Inflammatory macrophage treated with lipopolysaccharide for 4 hours (primary cell): ENCODE data around the gene QSER1.
"Not testable (repeated sequence)": the region's sequence is repeated elsewhere in the genome, so short reads cannot be mapped to it uniquely, and the experiment has no call there.

ENCODE experiments used
- DNase-seq: peaks from one replicate; pipeline ENCODE4 v3.0.0-alpha.2; 2020

QSER1 gene

DNA sequence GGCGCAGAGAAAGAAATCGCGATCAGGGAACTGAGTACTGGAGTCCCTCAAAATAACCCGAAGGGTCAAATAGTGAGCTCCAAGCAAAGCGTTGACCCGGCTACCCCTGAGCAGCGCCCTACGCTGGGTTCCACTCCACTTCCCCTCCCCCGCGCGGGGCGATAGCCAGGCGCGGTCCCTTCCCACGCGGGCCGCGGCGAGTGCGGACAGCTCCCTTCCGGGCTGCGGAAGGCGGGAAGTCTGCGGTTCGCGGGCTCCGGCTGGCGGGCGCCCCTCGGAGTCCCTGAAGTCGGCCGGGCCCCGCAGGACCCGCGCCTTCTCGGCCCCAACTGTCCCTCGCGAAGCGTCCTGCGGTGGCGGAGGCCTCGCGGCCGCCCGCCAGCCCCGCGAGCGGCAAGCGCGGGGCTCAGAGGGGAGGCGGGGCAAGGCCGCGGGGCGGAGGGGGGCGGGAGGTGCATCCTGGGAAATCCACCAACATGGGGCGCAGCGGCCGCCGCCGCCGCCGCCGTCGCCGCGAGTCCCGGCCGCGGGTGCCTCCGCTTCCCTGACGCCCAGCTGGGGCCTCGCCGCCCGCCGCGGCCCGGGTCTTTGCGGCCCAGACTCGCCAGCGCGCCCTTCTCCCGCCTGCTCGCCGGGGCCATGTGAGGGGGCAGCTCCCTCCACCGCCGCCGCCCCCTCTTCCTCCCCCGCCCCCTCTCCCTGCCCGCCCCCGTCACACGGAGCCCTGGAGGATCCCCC lies at the start of gene QSER1:
QSER1 (plus strand) TSS at position 457 of the 738 bp plus-strand sequence. CDS start 315 bp downstream, outside the sequence.
- DNase-seq = peak; percentile 70

DNA sequence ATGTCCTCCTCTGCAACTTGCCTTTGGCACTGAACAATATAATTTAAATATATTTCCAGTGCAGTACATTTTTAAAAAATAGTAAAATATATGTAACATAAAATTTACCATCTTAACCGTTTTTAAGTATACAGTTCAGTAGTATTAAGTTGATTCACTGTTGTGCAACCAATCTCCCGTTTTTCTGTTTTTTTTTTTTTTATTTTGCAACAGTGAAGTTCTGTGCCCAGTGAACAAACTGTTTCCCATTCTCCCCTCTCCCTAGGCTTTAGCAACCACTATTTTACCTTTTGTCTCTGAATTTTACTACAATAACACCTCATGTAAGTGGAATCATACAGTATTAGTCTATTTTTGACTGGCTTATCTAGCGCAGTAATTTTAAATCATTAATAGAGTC lies 49.1 kb upstream of the QSER1 start:
- no peak for DNase-seq

DNA sequence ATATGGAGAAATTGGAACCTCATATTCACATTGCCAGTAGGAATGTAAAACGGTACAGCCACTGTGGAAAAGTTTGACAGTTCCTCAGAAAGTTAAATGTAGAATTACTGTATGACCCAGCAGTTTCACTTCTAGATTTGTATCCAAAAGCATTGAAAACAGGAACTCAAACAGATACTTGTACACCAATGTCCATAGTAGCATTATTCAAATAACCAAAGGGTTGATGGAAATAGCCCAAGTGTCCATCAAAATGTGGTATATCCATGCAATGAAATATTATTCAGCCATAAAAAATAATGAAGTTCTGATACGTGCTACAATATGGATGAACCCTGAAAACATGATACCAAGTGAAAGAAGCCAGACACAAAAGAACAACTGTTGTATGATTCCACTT lies 45.1 kb upstream of the QSER1 start:
- peak; percentile 80 for DNase-seq

DNA sequence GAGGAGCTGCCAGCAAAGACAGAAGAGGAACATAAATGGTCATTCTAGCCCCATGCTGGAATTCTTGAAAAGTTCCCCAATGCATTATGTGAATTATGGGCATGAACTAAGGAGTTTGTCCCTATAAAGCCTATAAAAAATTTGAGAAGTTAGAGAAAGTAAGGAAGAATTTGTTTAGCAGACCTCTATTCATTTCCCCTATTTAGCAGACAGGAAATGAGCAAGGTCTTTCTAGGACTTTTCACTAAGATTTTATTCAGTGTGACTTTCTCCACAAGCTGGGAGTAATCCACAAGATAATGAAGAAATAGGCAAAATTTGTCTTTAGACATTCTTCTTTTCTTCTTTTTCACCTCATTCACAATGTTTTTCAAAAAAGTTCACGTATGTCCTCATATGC lies 42.9 kb upstream of the QSER1 start:
- peak; percentile 56 for DNase-seq

DNA sequence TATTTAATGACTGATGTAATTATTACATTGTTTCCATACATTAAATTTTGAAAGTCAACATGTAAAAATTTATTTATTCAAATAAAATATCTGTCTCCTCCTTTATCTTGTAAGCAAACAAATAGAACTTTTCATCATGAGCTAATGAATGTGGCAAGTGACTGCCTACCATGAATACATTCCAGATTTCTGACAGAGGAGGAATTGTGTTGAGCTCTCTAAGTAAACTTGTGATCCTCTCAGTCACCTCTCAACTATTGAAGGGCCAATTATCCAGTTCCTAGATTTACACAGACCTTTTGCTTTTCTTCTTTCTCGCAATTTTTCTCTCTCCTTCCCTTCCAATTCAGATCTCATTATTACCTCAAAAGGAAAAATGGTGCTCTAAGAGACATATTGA lies 41.4 kb upstream of the QSER1 start:
- no peak for DNase-seq

DNA sequence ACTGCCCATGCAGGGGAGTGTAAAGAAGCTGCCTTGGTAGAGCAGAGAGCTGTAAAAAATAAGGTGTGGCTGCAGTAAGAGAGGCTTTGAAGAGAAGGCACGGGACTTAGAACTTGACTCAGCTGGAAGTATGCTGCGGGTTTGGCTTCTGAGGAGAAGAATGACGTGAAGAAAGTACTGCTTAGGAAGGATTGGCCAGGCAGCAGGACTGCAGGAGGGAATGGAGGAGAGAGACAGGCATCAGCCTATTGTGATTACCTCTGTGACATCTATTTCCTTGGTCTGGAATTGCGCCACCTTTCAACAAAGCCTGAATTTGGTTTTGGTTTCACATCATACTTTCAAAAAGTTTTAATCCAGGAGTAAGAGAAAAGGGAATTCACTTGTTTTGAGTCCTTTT lies 40.4 kb upstream of the QSER1 start:
- DNase-seq = peak; percentile 71

DNA sequence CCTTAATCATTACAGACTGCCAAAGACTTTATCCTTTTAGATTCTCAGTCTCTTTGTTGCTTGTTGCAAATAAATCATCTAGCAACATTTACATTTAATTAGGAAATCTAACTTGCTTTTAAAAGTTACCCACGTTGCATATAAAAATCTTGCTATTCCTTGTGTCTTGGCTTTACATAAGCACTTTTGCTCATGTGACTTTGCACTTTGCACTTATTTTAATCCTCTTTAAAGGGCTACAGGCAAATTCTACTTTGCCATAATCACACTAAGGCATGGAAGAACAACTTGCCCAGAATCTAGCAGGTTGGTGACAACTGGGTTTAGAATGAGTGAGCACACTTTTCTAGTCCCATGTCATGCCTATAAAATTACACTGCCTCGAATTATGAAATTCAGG lies 37.0 kb upstream of the QSER1 start:
- DNase-seq = no peak

DNA sequence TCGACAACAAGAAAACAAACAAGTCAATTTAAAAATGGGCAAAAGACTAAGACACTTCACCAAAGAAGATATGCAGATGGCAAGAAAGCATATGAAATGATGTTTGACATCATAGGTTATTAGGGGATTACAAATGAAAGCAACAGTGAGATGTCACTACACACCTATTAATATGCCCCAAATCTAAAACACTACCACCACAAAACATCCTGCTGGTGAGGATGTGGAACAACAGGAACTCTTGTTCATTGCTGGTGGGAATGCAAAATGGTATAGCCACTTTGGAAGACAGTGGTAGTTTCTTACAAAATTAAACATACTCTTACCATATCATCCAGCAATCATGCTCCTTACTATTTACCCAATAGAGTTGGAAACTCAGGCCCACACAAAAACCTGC lies 33.9 kb upstream of the QSER1 start:
- DNase-seq = no peak

DNA sequence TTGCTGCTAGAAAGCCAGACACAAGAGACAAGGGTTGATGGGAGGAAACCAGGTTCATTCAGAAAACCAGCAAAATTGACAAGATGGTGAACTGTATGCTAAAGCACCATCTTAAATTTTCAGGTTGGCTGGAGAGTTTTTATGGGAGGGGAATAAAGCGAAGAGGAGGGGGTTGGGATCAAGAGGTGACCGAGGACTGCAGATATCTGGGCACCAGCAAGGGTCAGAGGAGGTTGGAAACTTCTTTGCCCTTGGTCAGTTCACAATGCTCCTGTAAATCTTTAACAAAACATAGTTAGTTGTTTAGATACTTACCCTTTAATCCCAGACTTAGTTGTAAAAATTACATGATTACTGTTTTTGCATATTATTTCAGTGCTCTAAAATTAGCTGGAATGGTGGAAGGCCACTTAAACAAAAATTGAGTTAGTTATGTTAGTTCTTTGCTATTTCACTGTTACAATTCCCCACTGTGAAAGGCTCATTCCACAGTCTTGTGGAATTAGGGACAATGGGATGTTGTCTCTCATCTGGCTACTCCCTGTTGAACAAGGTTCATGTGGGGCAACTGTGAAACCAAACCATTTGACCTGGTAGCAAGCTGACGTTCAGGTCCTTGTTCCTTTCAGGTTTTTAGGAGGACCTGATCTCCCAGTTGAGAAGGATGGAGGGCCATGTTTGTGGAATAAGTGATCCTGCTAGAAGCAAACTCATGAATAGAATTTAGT lies 30.6 kb upstream of the QSER1 start:
- DNase-seq = no peak

DNA sequence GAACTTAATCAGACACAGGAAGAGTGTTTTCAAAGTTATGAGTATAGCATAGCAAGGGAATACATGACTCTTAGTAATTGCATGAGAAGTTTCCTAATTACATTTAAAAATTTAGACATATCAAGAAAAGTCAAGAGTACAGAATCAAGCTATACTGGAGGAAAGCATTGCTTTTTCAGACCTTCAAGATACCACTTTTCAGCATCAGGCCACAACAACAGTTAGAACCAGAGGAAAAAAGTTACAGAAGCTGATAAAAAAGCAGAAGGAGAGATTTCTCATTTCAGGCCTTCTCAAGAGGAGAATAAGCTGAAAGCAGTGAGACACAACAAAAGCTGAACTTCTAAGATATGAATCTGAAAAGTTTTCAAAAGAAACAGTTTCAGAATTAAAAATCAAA lies 28.1 kb upstream of the QSER1 start:
- no peak for DNase-seq

DNA sequence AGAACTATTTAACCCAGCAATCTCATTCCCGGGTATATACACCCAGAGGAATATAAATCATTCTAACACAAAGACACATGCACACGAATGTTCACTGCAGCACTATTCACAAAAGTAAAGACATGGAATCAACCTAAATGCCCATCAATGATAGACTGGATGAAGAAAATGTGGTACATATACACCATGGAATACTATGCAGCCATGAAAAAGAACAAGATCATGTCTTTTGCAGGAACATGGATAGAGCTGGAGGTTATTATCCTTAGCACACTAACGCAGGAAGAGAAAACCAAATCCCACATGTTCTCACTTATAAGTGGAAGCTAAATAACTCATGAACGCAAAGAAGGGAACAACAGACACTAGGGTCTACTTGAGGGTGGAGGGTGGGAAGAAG lies 23.9 kb upstream of the QSER1 start:
- not testable (repeated sequence) for DNase-seq

DNA sequence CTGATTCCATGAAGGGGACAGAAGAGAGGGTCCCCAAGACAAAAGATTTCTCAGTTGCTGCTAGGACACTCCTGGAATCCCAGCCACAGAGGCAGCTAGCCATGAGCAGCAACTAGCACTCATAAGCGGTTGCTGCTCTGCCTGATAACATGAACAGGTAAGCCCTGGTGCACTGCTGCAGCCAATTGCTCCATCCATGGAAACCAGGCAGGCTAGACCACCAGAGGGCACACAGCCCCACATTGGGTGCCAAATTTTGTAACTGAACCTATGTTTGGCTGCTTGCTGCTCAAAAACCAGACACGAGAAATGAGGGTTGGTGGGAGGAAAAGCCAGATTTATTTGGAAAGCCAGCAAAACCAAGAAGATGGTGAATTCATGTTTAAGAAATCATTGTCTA lies 21.9 kb upstream of the QSER1 start:
- no peak for DNase-seq

DNA sequence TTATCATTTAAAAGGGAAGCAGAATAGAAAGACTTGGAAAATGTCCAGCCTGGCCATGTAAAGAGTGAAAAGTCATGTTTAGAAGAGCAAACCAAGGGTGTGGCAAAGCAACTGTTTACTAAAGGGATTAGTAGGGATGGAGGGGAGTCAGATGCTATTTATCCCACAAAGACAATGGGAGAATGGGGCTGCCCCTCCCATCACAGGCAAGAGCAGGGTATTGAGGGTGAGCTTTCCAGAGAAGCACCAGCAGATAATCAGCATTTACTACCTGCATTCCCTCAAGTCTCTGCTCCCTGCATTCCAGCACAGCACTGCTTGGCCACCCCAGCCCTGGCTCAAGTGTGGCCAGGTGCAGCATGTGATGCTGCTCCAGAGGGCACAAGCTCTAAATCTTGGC lies 18.5 kb upstream of the QSER1 start:
- DNase-seq = no peak

DNA sequence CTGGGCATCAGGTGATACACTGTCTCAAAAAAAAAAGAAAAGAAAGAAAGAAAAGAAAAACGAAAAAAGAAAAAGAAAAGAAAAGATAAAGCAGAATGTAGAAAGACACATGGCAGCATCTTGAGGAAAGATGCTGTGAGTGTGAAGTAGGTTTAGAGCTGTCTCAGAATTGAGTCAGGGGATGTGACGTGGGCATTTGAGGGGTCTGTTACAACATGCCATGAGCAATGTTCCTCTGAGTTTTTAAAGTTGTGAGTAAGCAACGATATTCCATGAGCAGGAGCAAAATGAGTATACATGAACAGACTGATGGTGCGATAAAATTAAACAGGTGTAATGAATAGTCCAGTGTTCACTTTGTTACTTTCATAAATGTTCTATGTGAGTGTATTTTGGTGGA lies 11.3 kb upstream of the QSER1 start:
- no peak for DNase-seq

DNA sequence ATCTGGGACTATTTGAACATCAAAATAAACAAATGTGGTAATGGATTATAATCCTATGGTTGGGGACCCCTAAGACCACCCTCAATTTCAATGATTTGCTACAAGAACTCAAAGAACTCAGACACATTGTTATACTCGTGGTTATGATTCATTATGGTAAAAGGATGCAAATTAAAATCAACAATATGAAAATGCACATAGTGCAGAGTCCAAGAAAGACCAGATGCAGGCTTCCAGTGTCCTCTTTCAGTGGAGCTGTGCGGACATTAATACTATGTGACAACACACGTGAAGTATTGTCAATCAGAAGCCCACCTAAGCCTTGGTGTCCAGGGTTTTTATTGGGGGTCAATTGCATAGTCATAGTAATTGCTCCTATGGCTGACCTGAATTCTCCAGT lies 9.2 kb upstream of the QSER1 start:
- no peak for DNase-seq

DNA sequence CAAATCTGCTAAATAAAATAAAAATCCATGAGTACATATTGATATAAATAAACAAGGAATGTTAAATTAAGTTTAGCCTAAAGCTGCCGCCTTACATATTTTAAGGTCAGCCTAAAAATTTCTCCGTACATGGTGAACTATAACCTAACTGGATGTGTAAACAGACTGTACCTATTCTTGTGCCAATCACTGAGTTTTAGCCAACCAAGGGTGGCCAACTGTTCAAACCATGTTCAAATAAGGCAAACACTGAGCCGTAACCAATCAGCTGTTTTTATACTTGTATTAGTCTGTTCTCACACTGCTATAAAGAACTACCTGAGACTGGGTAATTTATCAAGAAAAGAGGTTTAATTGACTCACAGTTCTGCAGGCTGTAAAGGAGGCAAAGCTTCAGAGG lies 8.6 kb upstream of the QSER1 start:
- no peak for DNase-seq

DNA sequence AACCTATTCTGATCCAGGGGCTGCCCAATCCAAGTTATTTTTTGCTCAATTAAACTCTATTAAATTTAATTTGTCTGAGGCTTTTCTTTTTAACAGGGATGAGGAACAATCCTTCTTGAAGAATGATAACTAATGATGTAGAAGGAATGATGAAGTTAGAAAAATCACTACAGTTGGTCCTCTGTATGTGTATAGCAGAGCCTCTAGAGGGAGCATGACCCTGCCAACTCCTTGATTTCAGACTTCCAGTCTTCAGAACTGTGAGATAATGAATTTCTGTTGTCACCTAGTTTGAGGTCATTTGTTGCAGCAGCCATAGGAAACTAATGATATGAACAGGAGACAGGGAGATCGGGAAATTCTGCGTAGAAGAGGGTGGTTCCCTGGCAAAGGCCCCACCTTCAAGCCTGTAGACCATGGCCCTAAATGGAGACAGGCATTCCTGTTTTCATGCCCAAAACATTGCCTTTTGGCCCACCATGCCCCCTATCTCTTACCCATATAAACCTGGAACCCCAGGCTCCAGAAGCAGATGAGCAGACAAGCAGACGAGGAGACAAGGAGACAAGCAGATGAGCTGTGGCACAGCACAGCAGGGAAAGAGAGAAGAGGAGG lies 7.7 kb upstream of the QSER1 start:
- DNase-seq = peak; percentile 44

DNA sequence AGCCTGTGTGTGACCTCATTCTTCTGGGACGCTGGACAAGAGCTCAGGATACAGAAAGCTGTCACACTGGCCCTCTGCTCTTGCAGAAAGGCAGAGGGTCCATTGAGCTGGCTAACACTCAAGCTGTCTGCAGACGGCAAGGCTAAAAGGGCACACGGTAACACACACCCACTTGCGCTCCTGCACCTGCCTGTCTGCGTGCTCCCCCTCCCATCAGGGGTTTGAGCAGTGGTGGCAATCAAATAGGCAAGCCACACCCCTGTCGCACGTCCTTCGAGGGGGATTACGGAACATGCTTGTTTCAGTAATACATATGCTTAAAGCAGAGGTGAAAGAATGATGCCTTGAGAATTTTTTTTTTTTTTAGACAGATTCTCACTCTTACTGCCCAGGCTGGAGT lies 7.1 kb upstream of the QSER1 start:
- no peak for DNase-seq

DNA sequence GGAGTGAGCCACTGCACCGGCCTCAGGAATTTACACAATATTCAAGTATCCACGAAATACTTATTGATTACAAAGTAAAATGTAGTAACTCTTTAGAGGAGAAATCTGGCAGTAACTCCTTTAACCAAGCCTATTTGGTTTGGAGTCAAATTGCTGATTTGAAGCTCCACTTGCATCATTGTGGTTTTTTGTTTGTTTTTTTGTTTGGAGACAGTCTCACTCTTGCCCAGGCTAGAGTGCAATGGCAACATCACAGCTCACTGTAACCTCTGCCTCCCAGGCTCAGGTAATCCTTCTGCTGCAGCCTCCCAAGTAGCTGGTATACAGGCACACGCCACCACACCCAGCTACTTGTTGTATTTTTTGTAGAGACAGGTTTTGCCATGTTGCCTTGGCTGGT lies 6.4 kb upstream of the QSER1 start:
- no peak for DNase-seq

DNA sequence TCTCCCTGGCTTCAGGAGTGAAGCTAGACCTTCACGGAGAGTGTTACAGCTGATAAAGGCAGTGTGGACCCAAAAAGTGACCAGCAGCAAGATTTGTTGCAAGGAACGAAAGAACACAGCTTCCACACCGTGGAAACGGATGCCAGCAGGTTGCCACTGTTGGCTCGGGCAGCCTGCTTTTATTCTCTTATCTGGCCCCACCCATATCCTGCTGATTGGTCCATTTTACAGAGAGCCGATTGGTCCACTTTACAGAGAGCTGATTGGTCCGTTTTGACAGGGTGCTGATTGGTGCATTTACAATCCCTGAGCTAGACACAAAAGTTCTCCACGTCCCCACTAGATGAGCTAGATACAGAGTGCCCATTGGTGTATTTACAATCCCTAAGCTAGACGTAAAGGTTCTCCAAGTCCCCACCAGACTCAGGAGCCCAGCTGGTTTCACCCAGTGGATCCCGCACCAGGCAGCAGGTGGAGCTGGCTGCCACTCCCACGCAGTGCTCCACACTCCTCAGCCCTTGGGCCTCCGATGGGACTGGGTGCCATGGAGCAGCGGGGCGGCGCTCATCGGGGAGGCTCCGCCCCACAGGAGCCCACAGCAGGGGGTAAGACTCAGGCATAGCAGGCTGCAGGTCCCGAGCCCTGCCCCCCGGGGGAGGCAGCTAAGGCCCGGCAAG lies 4.8 kb upstream of the QSER1 start:
- not testable (repeated sequence) for DNase-seq

DNA sequence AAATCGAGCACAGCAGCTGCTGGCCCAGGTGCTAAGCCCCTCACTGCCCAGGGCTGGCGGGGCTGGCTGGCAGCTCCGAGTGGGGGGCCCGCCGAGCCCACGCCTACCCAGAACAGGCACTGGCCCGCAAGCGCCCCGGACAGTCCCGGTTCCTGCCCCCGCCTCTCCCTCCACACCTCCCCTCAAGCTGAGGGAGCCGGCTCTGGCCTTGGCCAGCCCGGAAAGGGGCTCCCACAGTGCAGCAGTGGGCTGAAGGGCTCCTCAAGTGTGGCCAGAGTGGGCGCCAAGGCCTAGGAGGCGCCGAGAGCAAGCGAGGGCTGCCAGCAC lies 4.3 kb upstream of the QSER1 start:
- DNase-seq = not testable (repeated sequence)

DNA sequence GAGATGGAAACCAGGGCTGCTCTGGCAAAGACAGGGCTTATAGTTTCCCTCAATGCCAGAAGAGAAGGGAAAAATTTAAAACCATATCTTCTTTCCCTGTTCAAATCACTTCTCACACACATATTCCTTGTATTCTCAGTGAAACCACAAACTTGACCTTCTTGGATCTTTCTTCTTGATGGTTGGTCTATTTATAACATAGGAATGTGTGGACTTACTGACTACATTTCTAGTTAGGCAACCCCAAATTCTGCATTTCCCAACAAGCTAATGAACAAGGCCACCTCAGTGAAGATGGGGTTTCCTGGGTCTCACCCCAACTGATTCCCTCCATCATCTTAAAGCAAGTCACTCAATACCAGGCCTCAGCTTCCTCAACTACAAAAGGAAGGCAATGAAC lies 3.8 kb upstream of the QSER1 start:
- DNase-seq = no peak

DNA sequence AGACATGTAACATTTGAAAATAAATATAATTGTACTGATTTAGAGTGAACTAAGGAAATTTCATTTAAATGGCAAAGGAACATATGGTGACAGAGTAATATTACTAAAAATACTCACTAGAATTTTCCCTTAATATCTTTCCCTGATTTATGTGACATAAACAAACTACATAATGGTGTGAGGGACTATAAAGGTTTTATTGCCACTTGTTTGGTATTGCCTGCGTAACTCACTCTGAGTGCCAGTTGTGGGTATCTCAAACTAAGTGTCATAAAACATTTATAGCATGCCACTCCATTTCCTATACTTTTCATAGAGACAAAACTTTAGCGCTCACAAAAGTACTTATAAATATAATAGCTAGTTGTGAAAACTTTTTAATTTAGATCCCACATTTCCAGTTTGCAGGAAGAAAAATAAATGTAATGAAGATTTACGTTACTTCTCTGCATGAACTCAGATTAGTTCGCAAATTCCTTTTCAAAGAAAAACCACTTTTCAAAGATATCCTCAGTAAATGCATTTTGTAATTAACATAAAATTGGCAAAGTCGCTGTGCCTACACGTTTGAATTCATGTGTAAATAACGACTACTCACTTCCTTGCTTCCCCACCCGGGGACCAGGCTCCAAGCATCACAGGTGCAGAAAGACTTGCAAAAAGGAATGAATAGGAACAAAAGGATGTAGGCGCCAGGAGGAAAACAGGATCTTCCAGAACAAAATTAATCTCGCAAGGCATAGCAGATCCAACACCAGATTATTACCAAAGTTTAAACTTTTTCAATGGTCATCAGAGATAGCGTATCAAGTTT lies 1.6 kb upstream of the QSER1 start:
- no peak for DNase-seq
